DMS153 treated with DMSO at 0.1 percent for 48 hours (cell line): ENCODE results near the gene DISP1.

Source experiments
- DNase-seq: peaks from one replicate; lab custom pipeline; 2025; ENCODE audit not compliant: unreplicated experiment; lab: John Stamatoyannopoulos, UW

DISP1 gene

GRCh38 chr1:222852326-222852725 lies 37.5 kb downstream of the DISP1 start:
- no peak for DNase-seq

- DNase-seq: no peak
Observed at GRCh38 chr1:222861062-222861461, 46.2 kb downstream of the DISP1 start.
